ENCODE results near the gene PCDHGA7. TPM values are rescaled to one million over a fixed set of nuclear protein-coding genes. Genes with fewer than 3 reads are reported as not detected.
"Not testable (repeated sequence)": the region's sequence is repeated elsewhere in the genome, so short reads cannot be mapped to it uniquely, and the experiment has no call there.

The PCDHGA7 gene
- total RNA-seq, 4 donors from 2014 or later = 5.1 to 9.8 (median 7.8) TPM

- intact Hi-C loops (cut with DNase I) = no loop called here
- WGBS, 2 donors = 30 to 39% methylated on average over 21 of the region's 21 CpGs
- TF ChIP-seq POLR2A (IDR thresholded peaks at IDR 0.05) = no peak
- no peak for TF ChIP-seq CTCF (IDR thresholded peaks at IDR 0.05)
- Histone ChIP-seq H3K27me3 (no peaks in the 10 kb centered on the region), H3K4me3 (replicated peaks in 1 of 3) (no peak overlapping the region), H3K36me3 (no peaks in the 10 kb centered on the region), H3K4me1 (no peaks in the 10 kb centered on the region), H3K9me3 (no peaks in the 10 kb centered on the region), H3K27ac (no peak overlapping the region)
- no peak for DNase-seq
These were observed 803 bp downstream of the PCDHGA7 start for GRCh38 chr5:141383345-141383744.

- TF ChIP-seq CTCF (IDR thresholded peaks at IDR 0.05) (no peak), POLR2A (IDR thresholded peaks at IDR 0.05) (no peak)
- no peak for DNase-seq
- intact Hi-C loops (cut with DNase I) = no loop called here
- Histone ChIP-seq H3K27me3 (no peaks in the 10 kb centered on the region), H3K4me1 (no peaks in the 10 kb centered on the region), H3K36me3 (no peaks in the 10 kb centered on the region), H3K27ac (no peak overlapping the region), H3K4me3 (replicated peaks in 1 of 3) (no peak overlapping the region), H3K9me3 (no peaks in the 10 kb centered on the region)
- 36 to 47% methylated on average over 26 to 39 of the region's 43 CpGs for WGBS, 2 donors
These were observed 2.1 kb downstream of the PCDHGA7 start for GRCh38 chr5:141384471-141385267.

- H3K4me3 ChIP-seq (replicated peaks in 1 of 3); H3K27me3 ChIP-seq; H3K36me3 ChIP-seq; H3K27ac ChIP-seq; H3K9me3 ChIP-seq; H3K4me1 ChIP-seq; intact Hi-C loops (cut with DNase I): not testable (repeated sequence)
- WGBS, 2 donors = 9 to 10% methylated on average over 19 to 21 of the region's 40 CpGs
- peak; percentile 51 to 54 for DNase-seq
- TF ChIP-seq CTCF (IDR thresholded peaks at IDR 0.05) = peak in 4 of 6 experiments; percentile 41 to 58 (median 47)
These were observed 5.2 kb downstream of the PCDHGA7 start, which contains the start of gene PCDHGB4 for GRCh38 chr5:141387557-141388311. Gene PCDHGB4, plus strand, starts transcription at chr5:141387698. Its CDS starts 187 bp downstream, at chr5:141387885.

GRCh38 chr5:141388661-141389060 lies 6.1 kb downstream of the PCDHGA7 start:
- Histone ChIP-seq H3K27me3 (no peaks in the 10 kb centered on the region), H3K27ac (no peak overlapping the region), H3K4me3 (replicated peaks in 1 of 3) (no peak overlapping the region), H3K36me3 (no peaks in the 10 kb centered on the region), H3K9me3 (no peaks in the 10 kb centered on the region), H3K4me1 (no peaks in the 10 kb centered on the region)
- DNase-seq = no peak
- intact Hi-C loops (cut with DNase I) = no loop called here
- TF ChIP-seq CTCF (IDR thresholded peaks at IDR 0.05) (no peak), POLR2A (IDR thresholded peaks at IDR 0.05) (no peak)
- WGBS, 2 donors = 47 to 56% methylated on average over 10 of the region's 10 CpGs

Measured in thyroid gland (tissue), 4 donors.